GM23248 (cell line): ENCODE results near the gene CHCHD3. TPM values are rescaled to one million over a fixed set of nuclear protein-coding genes. Genes with fewer than 3 reads are reported as not detected.

Experiments
- DNase-seq: peaks from one replicate; pipeline ENCODE4 v3.0.0-alpha.2; 2015
- H2AFZ ChIP-seq: fragments of 200-600 bp; sonication (generic); 2 replicates; pipeline ENCODE4 v1.6.1; 2016; ENCODE audit warnings: antibody characterized with exemption
- H3F3A ChIP-seq: fragments of 200-600 bp; sonication (generic); 2 replicates; pipeline ENCODE4 v1.6.1; 2016; ENCODE audit warnings: mild to moderate bottlenecking, antibody characterized with exemption, mixed run types; ENCODE audit not compliant: insufficient read depth
- H3K27ac ChIP-seq: fragments of 200-600 bp; sonication (generic); 2 replicates; pipeline ENCODE4 v1.5.1; 2016; ENCODE audit warnings: mild to moderate bottlenecking
- H3K27me3 ChIP-seq: fragments of 200-600 bp; sonication (generic); replicated peaks from 2 replicates; pipeline ENCODE4 v1.6.1; 2016; ENCODE audit warnings: mild to moderate bottlenecking; ENCODE audit not compliant: insufficient read depth
- H3K36me3 ChIP-seq: fragments of 200-600 bp; sonication (generic); 2 replicates; pipeline ENCODE4 v1.6.1; 2016; ENCODE audit warnings: low read depth, mild to moderate bottlenecking
- H3K4me1 ChIP-seq: fragments of 200-600 bp; sonication (generic); 2 replicates; pipeline ENCODE4 v1.6.1; 2016; ENCODE audit warnings: mild to moderate bottlenecking; ENCODE audit not compliant: insufficient read depth
- H3K4me2 ChIP-seq: fragments of 200-600 bp; sonication (generic); one replicate; pipeline ENCODE4 v1.6.1; 2016; ENCODE audit warnings: mild to moderate bottlenecking; ENCODE audit not compliant: unreplicated experiment
- H3K4me3 ChIP-seq: fragments of 200-600 bp; sonication (generic); 2 replicates; pipeline ENCODE4 v1.5.1; 2016; ENCODE audit warnings: mild to moderate bottlenecking
- H3K79me2 ChIP-seq: fragments of 200-600 bp; sonication (generic); 2 replicates; pipeline ENCODE4 v1.6.1; 2016; ENCODE audit warnings: mild to moderate bottlenecking; ENCODE audit not compliant: insufficient read depth
- H3K9ac ChIP-seq: fragments of 200-600 bp; sonication (generic); 2 replicates; pipeline ENCODE4 v1.6.1; 2016; ENCODE audit warnings: mild to moderate bottlenecking
- H3K9me2 ChIP-seq: fragments of 200-600 bp; sonication (generic); 2 replicates; pipeline ENCODE4 v1.6.1; 2016; ENCODE audit warnings: mixed run types, mild to moderate bottlenecking, moderate library complexity; ENCODE audit not compliant: insufficient read depth
- H3K9me3 ChIP-seq: fragments of 200-600 bp; sonication (generic); one replicate; pipeline ENCODE4 v1.6.1; 2017; ENCODE audit warnings: low read depth
- H4K20me1 ChIP-seq: fragments of 200-600 bp; sonication (generic); 2 replicates; pipeline ENCODE4 v1.6.0; 2016; ENCODE audit not compliant: insufficient read depth
- EZH2 ChIP-seq: fragments of 200-600 bp; sonication (generic); IDR thresholded peaks from 2 replicates; pipeline ENCODE4 v1.6.1; 2018; ENCODE audit warnings: antibody characterized with exemption, mild to moderate bottlenecking; ENCODE audit not compliant: insufficient read depth, poor library complexity, severe bottlenecking
- EZH2phosphoT487 ChIP-seq: fragments of 200-600 bp; sonication (generic); IDR thresholded peaks from 2 replicates; pipeline ENCODE4 v1.6.1; 2018; ENCODE audit warnings: antibody characterized with exemption, moderate library complexity, mild to moderate bottlenecking, low read depth; ENCODE audit not compliant: insufficient read depth
- WGBS, 2 experiments: methylation state at CpG; one replicate each; pipeline ENCODE4 v1.1.6; 2015 to 2017; ENCODE audit warnings: low lambda C conversion rate in 2 of 2, low coverage in 1 of 2; ENCODE audit errors: missing lambda C conversion rate in 2 of 2; 5-methylcytosine and 5-hydroxymethylcytosine counted together
- in situ Hi-C: fragments of 300-500 bp; cut with MboI; formaldehyde crosslinking; loops from 2 replicates; pipeline ENCODE4 v1.15.0; 2020
- polyA plus RNA-seq: library from polyadenylated mRNA; unstranded; fragments of >200 nt; fragmentation: Nextera tagmentation; extraction: Ambion mirVana; gene quantifications from 2 replicates; pipeline ENCODE4 v1.2.1, GENCODE V29; 2016
- total RNA-seq: library from RNA; depleted of rRNA; stranded (reverse); fragments of >200 nt; shearing (Covaris generic); gene quantifications from 2 replicates; pipeline ENCODE4 v1.2.3, GENCODE V29; 2014

Gene CHCHD3
- total and polyA plus RNA-seq, 2 experiments from 2014 or later = 43.7 to 66.1 TPM

DNA sequence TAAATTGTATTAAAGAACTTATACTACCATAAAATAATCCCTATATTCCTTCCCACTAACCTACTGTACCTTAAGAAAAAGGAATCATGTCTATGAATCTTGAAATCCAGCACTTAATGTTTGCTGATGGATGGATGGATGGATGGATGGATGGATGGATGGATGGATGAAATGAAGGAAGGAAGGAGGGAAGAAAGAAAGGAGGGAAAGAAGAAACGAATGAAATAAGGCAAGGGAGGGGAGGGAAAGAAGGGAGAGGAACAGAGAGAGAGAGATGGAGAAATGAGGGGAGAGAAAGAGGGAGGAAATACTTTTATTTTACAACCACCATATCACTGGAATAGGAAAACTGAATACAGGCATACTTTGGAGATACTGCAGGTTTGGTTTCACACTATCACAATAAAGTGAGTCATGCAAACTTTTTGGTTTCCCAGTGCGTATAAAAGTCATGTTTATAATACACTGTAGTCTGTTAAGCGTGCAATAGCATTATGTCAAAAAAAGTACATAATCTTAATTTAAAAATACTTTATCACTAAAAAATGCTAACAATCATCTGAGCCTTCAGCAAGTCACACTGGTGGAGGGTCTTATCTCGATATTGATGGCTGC is 219.8 kb downstream of the CHCHD3 start:
- WGBS, 2 experiments = 95 to 98% methylated on average over 4 of the region's 4 CpGs
- no peak overlapping the region for H3K4me2 ChIP-seq
- in situ Hi-C loops = no loop called here

DNA sequence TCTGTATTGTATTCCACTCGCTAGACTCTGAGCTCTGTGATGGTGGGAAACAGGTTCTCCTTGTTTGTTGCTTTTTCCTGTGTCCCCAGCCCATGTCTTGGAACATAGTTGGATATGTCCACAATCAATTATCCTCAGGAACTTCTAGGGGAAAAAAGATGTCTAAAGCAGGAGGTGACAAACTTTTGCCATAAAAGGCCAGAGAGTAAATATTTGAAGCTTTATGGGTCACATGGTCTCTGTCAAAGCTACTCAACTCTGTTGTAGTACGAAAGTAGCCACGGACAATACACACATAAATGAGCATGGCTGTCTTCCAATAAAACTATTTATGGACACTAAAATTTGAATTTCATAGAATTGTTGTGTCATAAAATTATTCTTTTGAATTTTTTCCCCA is 220.5 kb downstream of the CHCHD3 start:
- in situ Hi-C loops = no loop called here
- TF ChIP-seq EZH2 (no peak), EZH2phosphoT487 (no peak)
- H4K20me1 ChIP-seq = no peaks in the 10 kb centered on the region
- no peaks in the 10 kb centered on the region for H3K36me3 ChIP-seq
- H2AFZ ChIP-seq = no peak overlapping the region
- no peaks in the 10 kb centered on the region for H3K9me3 ChIP-seq
- H3K79me2 ChIP-seq = no peaks in the 10 kb centered on the region
- DNase-seq = no peak
- H3K27me3 ChIP-seq = no peaks in the 10 kb centered on the region
- WGBS, 2 experiments = 85 to 87% methylated on average over 3 of the region's 3 CpGs
- H3K4me2 ChIP-seq = no peak overlapping the region
- H3K9ac ChIP-seq = no peak overlapping the region
- H3K4me1 ChIP-seq = peaks cover 13% of the 10 kb centered on the region
- H3K27ac ChIP-seq = no peak overlapping the region
- no peaks in the 10 kb centered on the region for H3F3A ChIP-seq
- no peak overlapping the region for H3K4me3 ChIP-seq
- no peaks in the 10 kb centered on the region for H3K9me2 ChIP-seq

More for the DNA sequence above, 219.8 kb downstream of the CHCHD3 start:
- H2AFZ ChIP-seq = no peak overlapping the region
- no peaks in the 10 kb centered on the region for H4K20me1 ChIP-seq
- no peak overlapping the region for H3K27ac ChIP-seq
- H3K4me1 ChIP-seq = peaks cover 13% of the 10 kb centered on the region
- H3K79me2 ChIP-seq = no peaks in the 10 kb centered on the region
- H3K36me3 ChIP-seq = no peaks in the 10 kb centered on the region
- H3K27me3 ChIP-seq = no peaks in the 10 kb centered on the region
- H3K4me3 ChIP-seq = no peak overlapping the region
- H3K9me2 ChIP-seq = no peaks in the 10 kb centered on the region
- H3K9ac ChIP-seq = no peak overlapping the region
- H3K9me3 ChIP-seq = no peaks in the 10 kb centered on the region
- no peaks in the 10 kb centered on the region for H3F3A ChIP-seq
- TF ChIP-seq EZH2 (no peak), EZH2phosphoT487 (no peak)
- DNase-seq = no peak

DNA sequence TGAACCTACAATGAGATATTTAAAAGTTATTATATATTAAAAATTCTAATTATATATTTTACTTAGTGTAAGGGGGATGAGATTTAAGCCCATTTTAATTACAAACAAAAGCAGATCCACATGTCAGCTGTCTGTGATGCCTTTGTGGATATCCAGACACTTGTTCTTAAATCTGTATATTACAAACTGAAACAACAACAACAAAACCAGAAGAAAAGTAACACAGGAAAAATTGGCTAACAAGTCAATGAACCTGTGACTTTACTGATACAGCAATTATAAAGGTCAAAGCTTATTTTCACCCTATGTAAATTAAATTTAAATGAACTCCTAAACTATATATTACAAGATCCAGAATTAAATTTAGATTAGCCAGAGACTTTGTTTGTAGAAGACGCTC is 222.7 kb downstream of the CHCHD3 start:
- 49 to 81% methylated on average over 1 of the region's 1 CpG for WGBS, 2 experiments
- H3K36me3 ChIP-seq = no peaks in the 10 kb centered on the region
- H4K20me1 ChIP-seq = no peaks in the 10 kb centered on the region
- no peaks in the 10 kb centered on the region for H3F3A ChIP-seq
- no peaks in the 10 kb centered on the region for H3K79me2 ChIP-seq
- H3K4me2 ChIP-seq = no peak overlapping the region
- H3K9me3 ChIP-seq = no peaks in the 10 kb centered on the region
- no peak for TF ChIP-seq EZH2phosphoT487
- TF ChIP-seq EZH2 = no peak
- H3K4me3 ChIP-seq = no peak overlapping the region
- no peaks in the 10 kb centered on the region for H3K27me3 ChIP-seq
- in situ Hi-C loops = no loop called here
- H3K4me1 ChIP-seq = no peaks in the 10 kb centered on the region
- H3K9me2 ChIP-seq = no peaks in the 10 kb centered on the region
- no peak overlapping the region for H2AFZ ChIP-seq
- no peak overlapping the region for H3K9ac ChIP-seq
- DNase-seq = no peak
- H3K27ac ChIP-seq = no peak overlapping the region

DNA sequence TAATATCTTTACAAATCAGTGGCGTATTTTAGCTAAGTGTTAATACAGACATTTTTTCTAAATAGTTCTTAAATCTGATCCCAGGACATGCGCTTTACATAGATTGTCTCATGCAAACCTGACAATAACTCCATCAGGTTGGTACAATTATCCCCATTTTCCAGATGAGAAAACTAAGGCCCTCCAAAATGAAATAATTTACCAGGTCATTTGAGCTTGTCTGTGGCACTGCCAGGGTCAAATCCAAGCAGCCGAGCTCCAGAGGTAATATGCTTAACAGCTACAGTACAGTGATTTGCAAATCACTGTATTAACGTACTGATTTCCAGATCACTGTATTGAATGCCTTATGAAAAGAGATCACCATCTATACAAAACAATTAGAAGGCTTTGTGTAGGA is 223.1 kb downstream of the CHCHD3 start:
- H3K4me3 ChIP-seq = no peak overlapping the region
- no peaks in the 10 kb centered on the region for H3K4me1 ChIP-seq
- no peaks in the 10 kb centered on the region for H3F3A ChIP-seq
- no peaks in the 10 kb centered on the region for H3K27me3 ChIP-seq
- in situ Hi-C loops = no loop called here
- no peaks in the 10 kb centered on the region for H3K79me2 ChIP-seq
- H3K36me3 ChIP-seq = no peaks in the 10 kb centered on the region
- H3K9ac ChIP-seq = no peak overlapping the region
- no peak overlapping the region for H3K4me2 ChIP-seq
- no peak for DNase-seq
- no peaks in the 10 kb centered on the region for H3K9me2 ChIP-seq
- WGBS, 2 experiments = 96 to 99% methylated on average over 4 of the region's 4 CpGs
- no peak overlapping the region for H2AFZ ChIP-seq
- H4K20me1 ChIP-seq = no peaks in the 10 kb centered on the region
- TF ChIP-seq EZH2phosphoT487 (no peak), EZH2 (no peak)
- H3K9me3 ChIP-seq = no peaks in the 10 kb centered on the region
- H3K27ac ChIP-seq = no peak overlapping the region
